Testis (tissue), 2 donors: ENCODE data around the gene DET1.

Source experiments
- CTCF ChIP-seq, 3 experiments: fragments of 450-650 bp in 2 of 3; fragments of 200-600 bp in 1 of 3; sonication (generic) in 1 of 3; IDR thresholded peaks; one replicate each; pipeline ENCODE4 v1.5.1; 2016 to 2019; ENCODE audit warnings: antibody characterized with exemption in 3 of 3, mild to moderate bottlenecking in 2 of 3, moderate library complexity in 1 of 3
- POLR2A ChIP-seq: fragments of 450-650 bp; IDR thresholded peaks from one replicate; pipeline ENCODE4 v1.6.1; 2017; ENCODE audit warnings: antibody characterized with exemption, mild to moderate bottlenecking, moderate library complexity

GRCh38 chr15:88543065-88543776 lies 3.3 kb downstream of the DET1 start:
- TF ChIP-seq CTCF (IDR thresholded peaks at IDR 0.05) (no peak), POLR2A (no peak)
